CD4-positive, alpha-beta T cell (primary cell): ENCODE data around the gene B4GALT3. TPM values are rescaled to one million over a fixed set of nuclear protein-coding genes. Genes with fewer than 3 reads are reported as not detected.

Experiments
- ATAC-seq: fragments of 200-7000 bp; cut with Tn5 transposase; one replicate; pipeline ENCODE4 v1.10.0; 2022; ENCODE audit warnings: mild to moderate bottlenecking; ENCODE audit not compliant: poor library complexity
- CTCF ChIA-PET: fragments of 350-600 bp; sonication (Branson Sonifier 250); formaldehyde crosslinking; loops from one replicate; lab custom pipeline; 2021; ENCODE audit warnings: antibody characterized with exemption, inconsistent platforms; lab: Charles Lee
- POLR2A ChIA-PET: fragments of 350-600 bp; sonication (Branson Sonifier 250); formaldehyde crosslinking; loops from one replicate; lab custom pipeline; 2021; ENCODE audit warnings: antibody characterized with exemption, inconsistent platforms; lab: Charles Lee
- DNase-seq, 14 experiments: peaks; one replicate each; pipeline ENCODE4 v3.0.0-alpha.2; 2013 to 2020; ENCODE audit warnings: mixed read lengths in 2 of 14
- H3K27ac ChIP-seq, 2 donors: one replicate each; pipeline versions ENCODE4 v1.5.1 to v1.7.0; 2013; ENCODE audit warnings: low read length in 2 of 2, low read depth in 1 of 2, mild to moderate bottlenecking in 1 of 2
- H3K27me3 ChIP-seq, 2 experiments: 1 replicate in 1 of 2; 2 replicates in 1 of 2; pipeline versions ENCODE4 v1.6.1 to v1.7.0; 2013; ENCODE audit warnings: low read length in 2 of 2, control low read depth in 1 of 2, mild to moderate bottlenecking in 1 of 2, moderate library complexity in 1 of 2; ENCODE audit not compliant: insufficient read depth in 2 of 2, control insufficient read depth in 1 of 2
- H3K36me3 ChIP-seq: one replicate; pipeline ENCODE4 v1.6.1; 2013; ENCODE audit warnings: low read length, control low read depth; ENCODE audit not compliant: insufficient read depth
- H3K4me1 ChIP-seq: one replicate; pipeline ENCODE4 v1.6.1; 2013; ENCODE audit warnings: low read length, control low read depth; ENCODE audit not compliant: insufficient read depth
- H3K4me3 ChIP-seq: one replicate; pipeline ENCODE4 v1.5.1; 2013; ENCODE audit warnings: mild to moderate bottlenecking, low read length, moderate library complexity
- H3K9me3 ChIP-seq, 2 experiments: 1 replicate in 1 of 2; 2 replicates in 1 of 2; pipeline versions ENCODE4 v1.6.1 to v1.7.0; 2013; ENCODE audit warnings: low read length in 2 of 2, mild to moderate bottlenecking in 2 of 2, control low read depth in 1 of 2, moderate library complexity in 1 of 2; ENCODE audit not compliant: control insufficient read depth in 1 of 2, insufficient read depth in 1 of 2
- H3K27ac Mint-ChIP-seq: one replicate; pipeline ENCODE4 v1.8.0; 2020; ENCODE audit warnings: mixed read lengths
- H3K27me3 Mint-ChIP-seq: one replicate; pipeline ENCODE4 v1.8.0; 2021; ENCODE audit warnings: mixed read lengths
- H3K36me3 Mint-ChIP-seq: one replicate; pipeline ENCODE4 v1.8.0; 2021; ENCODE audit warnings: low read depth, mixed read lengths
- H3K4me1 Mint-ChIP-seq: one replicate; pipeline ENCODE4 v1.8.0; 2021; ENCODE audit warnings: low read depth, mixed read lengths
- H3K4me3 Mint-ChIP-seq: one replicate; pipeline ENCODE4 v1.8.0; 2020; ENCODE audit warnings: mild to moderate bottlenecking, mixed read lengths
- H3K9me3 Mint-ChIP-seq: one replicate; pipeline ENCODE4 v1.8.0; 2020; ENCODE audit warnings: mixed read lengths
- intact Hi-C, 2 experiments: fragments of 100-400 bp; cut with DNase I in 1 of 2; cut with micrococcal nuclease in 1 of 2; formaldehyde crosslinking; loops; one replicate each; pipeline versions ENCODE4 v1.15.1 to v1.9.0; 2023 to 2025; cut with DNase I, micrococcal nuclease
- total RNA-seq, 174 experiments: library from RNA in 2 of 174; stranded (reverse) in 2 of 174; gene quantifications; one replicate each; pipeline ENCODE4 v1.2.3 and lab custom pipeline; 2021 to 2026
- TF ChIP-seq, protein P1 (sequence below): fragments of 200-600 bp; IDR thresholded peaks from one replicate; pipeline ENCODE4 v1.8.0; 2022; ENCODE audit warnings: antibody characterized with exemption, mild to moderate bottlenecking

B4GALT3 gene
- total RNA-seq, 2 experiments from 2014 or later: 40.8 to 44.3 TPM

DNA sequence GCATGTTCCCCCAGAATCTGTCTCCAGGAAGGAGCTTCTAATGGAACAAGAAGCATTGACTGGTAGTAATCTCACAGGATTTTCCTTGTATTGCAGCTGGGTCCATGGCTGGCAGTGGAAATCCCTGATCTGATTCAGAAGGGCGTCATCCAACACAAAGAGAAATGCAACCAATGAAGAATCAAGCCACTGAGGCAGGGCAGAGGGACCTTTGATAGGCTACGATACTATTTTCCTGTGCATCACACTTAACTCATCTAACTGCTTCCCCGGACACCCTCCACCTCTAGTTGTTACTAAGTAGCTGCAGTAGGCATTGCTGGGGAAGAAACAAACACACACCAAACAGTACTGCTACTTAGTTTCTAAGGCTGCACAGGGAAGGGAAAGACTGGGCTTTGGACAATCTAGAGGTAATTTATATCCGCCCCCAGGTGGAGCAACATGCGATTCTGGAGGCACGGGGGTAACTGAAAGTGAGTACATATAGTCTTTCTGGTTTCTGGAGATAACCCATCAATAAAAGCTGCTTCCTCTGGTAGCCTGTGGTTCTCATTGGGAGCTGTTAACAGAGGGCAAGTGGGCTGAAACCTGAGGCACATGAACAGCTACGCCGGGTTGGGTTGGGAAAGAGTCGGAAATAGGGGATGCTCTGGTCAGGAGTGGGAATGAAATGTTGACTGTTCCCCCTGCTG lies 18.8 kb downstream of the B4GALT3 start:
- peak overlapping the region; percentile 93 for H3K4me3 Mint-ChIP-seq
- H3K36me3 Mint-ChIP-seq: peaks cover 70% of the 10 kb centered on the region
- intact Hi-C loops: loop anchor here in 1 of 2 experiments (5.0 to 10.0 kb wide), 3 partner anchors 91 to 814 kb away; partner anchors contain the start of genes ARHGAP30, COPA and NCSTN
- Histone ChIP-seq H3K9me3 (no peaks in the 10 kb centered on the region), H3K4me3 (peak overlapping the region; percentile 98), H3K27me3 (no peaks in the 10 kb centered on the region), H3K4me1 (peaks cover 47% of the 10 kb centered on the region), H3K27ac (peak overlapping the region; percentile 70 to 91), H3K36me3 (peaks cover 36% of the 10 kb centered on the region)
- no peak for ATAC-seq
- ChIA-PET CTCF (interaction anchor here (1.0 kb wide), 1 partner anchor 67 kb away, joined by 3 read pairs; the partner anchor contains the start of gene TOMM40L), POLR2A (interaction anchor here (0.7 to 2.7 kb wide), 7 partner anchors 8 to 113 kb away, joined by 3 to 12 read pairs (median 4); partner anchors contain the start of genes DEDD, NDUFS2, PPOX and USF1)
- no peaks in the 10 kb centered on the region for H3K9me3 Mint-ChIP-seq
- TF ChIP-seq, protein P1, sequence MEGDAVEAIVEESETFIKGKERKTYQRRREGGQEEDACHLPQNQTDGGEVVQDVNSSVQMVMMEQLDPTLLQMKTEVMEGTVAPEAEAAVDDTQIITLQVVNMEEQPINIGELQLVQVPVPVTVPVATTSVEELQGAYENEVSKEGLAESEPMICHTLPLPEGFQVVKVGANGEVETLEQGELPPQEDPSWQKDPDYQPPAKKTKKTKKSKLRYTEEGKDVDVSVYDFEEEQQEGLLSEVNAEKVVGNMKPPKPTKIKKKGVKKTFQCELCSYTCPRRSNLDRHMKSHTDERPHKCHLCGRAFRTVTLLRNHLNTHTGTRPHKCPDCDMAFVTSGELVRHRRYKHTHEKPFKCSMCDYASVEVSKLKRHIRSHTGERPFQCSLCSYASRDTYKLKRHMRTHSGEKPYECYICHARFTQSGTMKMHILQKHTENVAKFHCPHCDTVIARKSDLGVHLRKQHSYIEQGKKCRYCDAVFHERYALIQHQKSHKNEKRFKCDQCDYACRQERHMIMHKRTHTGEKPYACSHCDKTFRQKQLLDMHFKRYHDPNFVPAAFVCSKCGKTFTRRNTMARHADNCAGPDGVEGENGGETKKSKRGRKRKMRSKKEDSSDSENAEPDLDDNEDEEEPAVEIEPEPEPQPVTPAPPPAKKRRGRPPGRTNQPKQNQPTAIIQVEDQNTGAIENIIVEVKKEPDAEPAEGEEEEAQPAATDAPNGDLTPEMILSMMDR: no peak
- peaks cover 80% of the 10 kb centered on the region for H3K4me1 Mint-ChIP-seq
- no peak for DNase-seq
- no peaks in the 10 kb centered on the region for H3K27me3 Mint-ChIP-seq
- peak overlapping the region; percentile 86 for H3K27ac Mint-ChIP-seq

DNA sequence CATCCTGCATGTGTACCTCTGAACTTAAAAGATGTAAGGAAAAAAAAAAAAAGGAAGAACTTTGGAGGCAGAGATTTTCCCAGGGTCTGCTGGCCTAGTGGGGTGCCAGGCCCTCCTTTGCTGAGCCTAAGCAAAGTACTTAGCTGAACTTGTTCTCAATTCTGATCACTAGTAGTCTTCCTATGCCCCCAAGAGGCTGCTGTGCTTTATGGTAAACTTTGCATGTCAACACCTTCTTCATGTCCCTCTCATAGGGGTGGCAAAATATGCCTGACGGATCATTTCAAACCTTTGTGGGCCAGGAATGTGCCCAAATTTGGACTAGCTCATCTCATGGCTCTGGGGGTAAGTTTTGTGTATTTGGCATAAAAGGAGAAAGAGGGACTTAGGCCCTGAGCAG lies 19.4 kb downstream of the B4GALT3 start:
- H3K4me1 Mint-ChIP-seq: peaks cover 75% of the 10 kb centered on the region
- Histone ChIP-seq H3K4me1 (peaks cover 50% of the 10 kb centered on the region), H3K9me3 (no peaks in the 10 kb centered on the region), H3K36me3 (peaks cover 31% of the 10 kb centered on the region), H3K4me3 (no peak overlapping the region), H3K27ac (no peak overlapping the region), H3K27me3 (no peaks in the 10 kb centered on the region)
- TF ChIP-seq, protein P1: no peak
- H3K9me3 Mint-ChIP-seq: no peaks in the 10 kb centered on the region
- no peak for DNase-seq
- ChIA-PET CTCF (interaction anchor here (1.0 to 1.1 kb wide), 2 partner anchors 8 to 68 kb away, joined by 3 to 5 read pairs; partner anchors contain the start of genes PPOX and TOMM40L), POLR2A (interaction anchor here (0.7 to 2.7 kb wide), 7 partner anchors 8 to 112 kb away, joined by 3 to 12 read pairs (median 4); partner anchors contain the start of genes NDUFS2, PPOX and USF1)
- intact Hi-C loops: loop anchor here in 1 of 2 experiments (5.0 to 10.0 kb wide), 3 partner anchors 91 to 813 kb away; partner anchors contain the start of genes ARHGAP30, COPA and NCSTN
- peaks cover 64% of the 10 kb centered on the region for H3K36me3 Mint-ChIP-seq
- H3K27me3 Mint-ChIP-seq: no peaks in the 10 kb centered on the region
- ATAC-seq: no peak
- H3K27ac Mint-ChIP-seq: peak overlapping the region; percentile 86
- H3K4me3 Mint-ChIP-seq: peak overlapping the region; percentile 93

DNA sequence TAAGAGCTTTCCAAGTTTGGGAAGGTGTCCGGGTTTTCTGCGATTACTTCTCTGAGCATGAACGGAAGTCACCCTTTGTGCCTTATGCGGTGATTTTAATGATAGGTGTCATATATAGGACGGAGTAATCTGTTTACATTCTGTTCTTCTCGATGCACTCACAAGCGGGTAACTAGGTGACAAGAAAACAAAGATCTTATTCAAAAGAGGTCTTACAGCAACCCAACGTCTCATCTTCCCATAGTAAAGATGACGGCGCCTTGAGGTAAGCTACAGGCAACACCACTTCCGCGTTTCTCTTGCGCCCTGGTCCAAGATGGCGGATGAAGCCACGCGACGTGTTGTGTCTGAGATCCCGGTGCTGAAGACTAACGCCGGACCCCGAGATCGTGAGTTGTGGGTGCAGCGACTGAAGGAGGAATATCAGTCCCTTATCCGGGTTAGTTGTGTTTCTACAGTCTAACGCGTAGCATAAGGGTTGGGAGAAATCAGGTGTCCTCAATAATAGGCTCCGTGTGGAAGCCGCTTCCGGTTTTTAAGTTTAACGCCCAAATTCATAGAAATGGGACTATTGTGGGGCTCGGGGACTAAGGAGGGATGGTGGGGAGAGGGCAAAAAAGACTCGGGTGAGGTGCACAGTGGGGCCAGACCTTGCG lies 23.5 kb downstream of the B4GALT3 start, which contains the start of gene UFC1:
TSS of gene UFC1 (plus strand) at position 297 of the 656 bp plus-strand sequence. CDS start at position 317, 20 bp downstream.
- intact Hi-C loops: loop anchor here (1.0 to 10.0 kb wide), 4 partner anchors 22 to 809 kb away; partner anchors contain the start of genes DEDD (in 2 of the 2), NIT1 (in 2 of the 2), PFDN2 (in 2 of the 2) and COPA (in 1 of the 2)

More for the DNA sequence above, 23.5 kb downstream of the B4GALT3 start, which contains the start of gene UFC1:
- Histone ChIP-seq H3K27ac (peak within 1 kb of the TSS; percentile 96 to 99), H3K4me1 (peaks cover 19% of the 10 kb centered on the region), H3K9me3 (no peaks in the 10 kb centered on the region), H3K27me3 (no peaks in the 10 kb centered on the region), H3K4me3 (peak within 1 kb of the TSS; percentile 97), H3K36me3 (peaks cover 16% of the 10 kb centered on the region)
- H3K4me1 Mint-ChIP-seq: peaks cover 42% of the 10 kb centered on the region
- peak within 1 kb of the TSS; percentile 98 for H3K4me3 Mint-ChIP-seq
- ChIA-PET CTCF (interaction anchor here (1.1 to 2.8 kb wide), 5 partner anchors 13 to 112 kb away, joined by 3 to 12 read pairs (median 5); partner anchors contain the start of genes DEDD, NDUFS2, PPOX and TOMM40L), POLR2A (interaction anchor here (0.7 to 4.1 kb wide), 24 partner anchors 12 to 891 kb away, joined by 3 to 37 read pairs (median 5); partner anchors contain the start of genes ARHGAP30, B4GALT3, DCAF8 and DEDD)
- no peaks in the 10 kb centered on the region for H3K9me3 Mint-ChIP-seq
- peak; percentile 67 to 96 (median 76) for DNase-seq
- TF ChIP-seq, protein P1: no peak
- ATAC-seq: peak; percentile 91
- H3K27me3 Mint-ChIP-seq: no peaks in the 10 kb centered on the region
- peak within 1 kb of the TSS; percentile 99 for H3K27ac Mint-ChIP-seq
- H3K36me3 Mint-ChIP-seq: peaks cover 40% of the 10 kb centered on the region
